ENCODE results near the gene SYTL5. TPM values are rescaled to one million over a fixed set of nuclear protein-coding genes. Genes with fewer than 3 reads are reported as not detected.
A peak's percentile ranks its signal among the peaks of the same experiment; 100 is the strongest.

Gene SYTL5
- total RNA-seq, 4 donors from 2014 or later, result not detected

DNA sequence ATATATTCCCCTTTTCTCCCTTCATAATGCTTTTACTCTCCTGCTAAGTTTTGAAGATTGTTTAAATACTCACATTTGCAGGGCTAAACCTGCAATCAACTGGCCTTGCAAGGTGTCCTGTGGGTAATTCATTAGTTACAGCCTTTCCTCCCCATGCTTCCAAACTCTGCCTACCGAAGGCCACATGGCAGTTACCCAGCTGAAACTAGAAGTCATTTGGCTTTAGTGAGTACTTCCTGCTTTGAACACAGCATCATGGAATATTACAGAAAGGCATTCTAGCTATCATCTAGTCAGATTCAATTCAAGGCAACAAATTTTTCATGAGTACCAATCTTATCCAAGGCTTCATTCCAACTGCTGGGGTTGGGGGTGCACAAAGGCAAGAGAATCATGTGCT, 158.7 kb downstream of the SYTL5 start:
- intact Hi-C loops (cut with DNase I), result loop anchor here (2.0 kb wide), 1 partner anchor 240 kb away; no protein-coding TSS in a partner anchor
- Histone ChIP-seq H3K4me3 (no peak overlapping the region), H3K27ac (replicated peaks in 1 of 4) (no peak overlapping the region), H3K9me3 (no peaks in the 10 kb centered on the region), H3K36me3 (peaks cover 0 to 7% (median 0%) of the 10 kb centered on the region in 4 donors), H3K4me1 (no peaks in the 10 kb centered on the region), H3K27me3 (no peaks in the 10 kb centered on the region)
- DNase-seq (ENCODE audit: extremely low spot score), result no peak
- TF ChIP-seq EP300 (IDR thresholded peaks at IDR 0.05) (no peak), POLR2A (IDR thresholded peaks at IDR 0.05; ENCODE audit: low read depth) (no peak), POLR2AphosphoS5 (IDR thresholded peaks at IDR 0.05) (no peak)
- TF ChIP-seq, protein P1, sequence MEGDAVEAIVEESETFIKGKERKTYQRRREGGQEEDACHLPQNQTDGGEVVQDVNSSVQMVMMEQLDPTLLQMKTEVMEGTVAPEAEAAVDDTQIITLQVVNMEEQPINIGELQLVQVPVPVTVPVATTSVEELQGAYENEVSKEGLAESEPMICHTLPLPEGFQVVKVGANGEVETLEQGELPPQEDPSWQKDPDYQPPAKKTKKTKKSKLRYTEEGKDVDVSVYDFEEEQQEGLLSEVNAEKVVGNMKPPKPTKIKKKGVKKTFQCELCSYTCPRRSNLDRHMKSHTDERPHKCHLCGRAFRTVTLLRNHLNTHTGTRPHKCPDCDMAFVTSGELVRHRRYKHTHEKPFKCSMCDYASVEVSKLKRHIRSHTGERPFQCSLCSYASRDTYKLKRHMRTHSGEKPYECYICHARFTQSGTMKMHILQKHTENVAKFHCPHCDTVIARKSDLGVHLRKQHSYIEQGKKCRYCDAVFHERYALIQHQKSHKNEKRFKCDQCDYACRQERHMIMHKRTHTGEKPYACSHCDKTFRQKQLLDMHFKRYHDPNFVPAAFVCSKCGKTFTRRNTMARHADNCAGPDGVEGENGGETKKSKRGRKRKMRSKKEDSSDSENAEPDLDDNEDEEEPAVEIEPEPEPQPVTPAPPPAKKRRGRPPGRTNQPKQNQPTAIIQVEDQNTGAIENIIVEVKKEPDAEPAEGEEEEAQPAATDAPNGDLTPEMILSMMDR (IDR thresholded peaks at IDR 0.05), result no peak
- WGBS, result 72% methylated on average over 1 of the region's 1 CpG

GRCh38 chrX:38166478-38167083, 160.2 kb downstream of the SYTL5 start:
- intact Hi-C loops (cut with DNase I), result no loop called here
- H3K4me3 ChIP-seq, result no peak overlapping the region
- H3K27me3 ChIP-seq, result no peaks in the 10 kb centered on the region
- H3K9me3 ChIP-seq, result no peaks in the 10 kb centered on the region
- H3K27ac ChIP-seq (replicated peaks in 1 of 4), result no peak overlapping the region
- H3K4me1 ChIP-seq, result no peaks in the 10 kb centered on the region
- WGBS, result 54% methylated on average over 2 of the region's 2 CpGs
- H3K36me3 ChIP-seq, result peaks cover 0 to 2% (median 0%) of the 10 kb centered on the region in 4 donors
- no peak for DNase-seq (ENCODE audit: extremely low spot score)
- TF ChIP-seq, protein P1 (IDR thresholded peaks at IDR 0.05), result peak; percentile 40 to 61 (median 59)
- TF ChIP-seq EP300 (IDR thresholded peaks at IDR 0.05), result no peak
- TF ChIP-seq POLR2A (IDR thresholded peaks at IDR 0.05; ENCODE audit: low read depth), result no peak
- no peak for TF ChIP-seq POLR2AphosphoS5 (IDR thresholded peaks at IDR 0.05)

GRCh38 chrX:38170556-38170955, 164.2 kb downstream of the SYTL5 start:
- WGBS, result 77% methylated on average over 1 of the region's 1 CpG
- no peaks in the 10 kb centered on the region for H3K4me1 ChIP-seq
- no peak overlapping the region for H3K27ac ChIP-seq (replicated peaks in 1 of 4)
- peaks cover 0 to 4% (median 2%) of the 10 kb centered on the region in 4 donors for H3K36me3 ChIP-seq
- H3K9me3 ChIP-seq, result no peaks in the 10 kb centered on the region
- no peak for TF ChIP-seq POLR2AphosphoS5 (IDR thresholded peaks at IDR 0.05)
- no peak for TF ChIP-seq POLR2A (IDR thresholded peaks at IDR 0.05; ENCODE audit: low read depth)
- no peak overlapping the region for H3K4me3 ChIP-seq
- intact Hi-C loops (cut with DNase I), result no loop called here
- no peaks in the 10 kb centered on the region for H3K27me3 ChIP-seq
- no peak for DNase-seq (ENCODE audit: extremely low spot score)

- Histone ChIP-seq H3K4me3 (no peak overlapping the region), H3K4me1 (no peaks in the 10 kb centered on the region), H3K9me3 (no peaks in the 10 kb centered on the region), H3K36me3 (peaks cover 0 to 4% (median 2%) of the 10 kb centered on the region in 4 donors), H3K27ac (replicated peaks in 1 of 4) (no peak overlapping the region), H3K27me3 (no peaks in the 10 kb centered on the region)
- DNase-seq (ENCODE audit: extremely low spot score), result no peak
- WGBS, result 85% methylated on average over 3 of the region's 3 CpGs
- TF ChIP-seq POLR2A (IDR thresholded peaks at IDR 0.05; ENCODE audit: low read depth), result no peak
- TF ChIP-seq EP300 (IDR thresholded peaks at IDR 0.05), result no peak
- TF ChIP-seq, protein P1 (IDR thresholded peaks at IDR 0.05), result no peak
- no peak for TF ChIP-seq POLR2AphosphoS5 (IDR thresholded peaks at IDR 0.05)
- intact Hi-C loops (cut with DNase I), result no loop called here
These were observed 166.2 kb downstream of the SYTL5 start for GRCh38 chrX:38172596-38172995.

DNA sequence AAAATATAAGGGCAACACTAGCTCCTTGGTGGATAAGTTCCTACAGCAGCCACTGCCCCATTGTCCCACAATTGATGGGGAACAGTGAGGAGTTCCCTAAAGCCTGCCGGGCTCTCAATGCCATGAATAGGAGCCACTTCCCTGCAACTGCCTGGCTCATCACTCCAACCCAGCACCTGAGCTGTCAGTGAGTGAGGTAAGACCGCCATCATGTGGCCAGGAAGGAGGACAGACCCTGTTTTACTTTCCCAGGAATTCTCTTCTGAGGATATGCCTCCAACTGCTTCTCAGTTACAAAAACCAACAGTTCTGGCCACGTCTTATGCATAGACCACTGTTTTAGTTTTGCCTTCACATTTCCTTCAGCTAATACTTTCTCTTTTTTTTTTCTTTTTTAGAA, 168.8 kb downstream of the SYTL5 start:
- TF ChIP-seq EP300 (IDR thresholded peaks at IDR 0.05), result no peak
- no peak for TF ChIP-seq POLR2AphosphoS5 (IDR thresholded peaks at IDR 0.05)
- no peak for TF ChIP-seq POLR2A (IDR thresholded peaks at IDR 0.05; ENCODE audit: low read depth)
- TF ChIP-seq, protein P1 (IDR thresholded peaks at IDR 0.05), result peak in 1 of 3 experiments; percentile 16
- Histone ChIP-seq H3K36me3 (peaks cover 0 to 4% (median 2%) of the 10 kb centered on the region in 4 donors), H3K4me3 (no peak overlapping the region), H3K27me3 (no peaks in the 10 kb centered on the region), H3K27ac (replicated peaks in 1 of 4) (no peak overlapping the region), H3K4me1 (peaks cover 0 to 4% (median 0%) of the 10 kb centered on the region in 4 donors), H3K9me3 (no peaks in the 10 kb centered on the region)
- 44% methylated on average over 3 of the region's 3 CpGs for WGBS
- intact Hi-C loops (cut with DNase I), result no loop called here
- no peak for DNase-seq (ENCODE audit: extremely low spot score)

Measured in esophagus muscularis mucosa (tissue), 4 donors.